NCI-H1105 treated with DMSO at 0.1 percent for 48 hours (cell line): ENCODE results near the gene SEBOX.

Source experiments
- DNase-seq: peaks from one replicate; lab custom pipeline; 2025; lab: John Stamatoyannopoulos, UW

The SEBOX gene

DNA sequence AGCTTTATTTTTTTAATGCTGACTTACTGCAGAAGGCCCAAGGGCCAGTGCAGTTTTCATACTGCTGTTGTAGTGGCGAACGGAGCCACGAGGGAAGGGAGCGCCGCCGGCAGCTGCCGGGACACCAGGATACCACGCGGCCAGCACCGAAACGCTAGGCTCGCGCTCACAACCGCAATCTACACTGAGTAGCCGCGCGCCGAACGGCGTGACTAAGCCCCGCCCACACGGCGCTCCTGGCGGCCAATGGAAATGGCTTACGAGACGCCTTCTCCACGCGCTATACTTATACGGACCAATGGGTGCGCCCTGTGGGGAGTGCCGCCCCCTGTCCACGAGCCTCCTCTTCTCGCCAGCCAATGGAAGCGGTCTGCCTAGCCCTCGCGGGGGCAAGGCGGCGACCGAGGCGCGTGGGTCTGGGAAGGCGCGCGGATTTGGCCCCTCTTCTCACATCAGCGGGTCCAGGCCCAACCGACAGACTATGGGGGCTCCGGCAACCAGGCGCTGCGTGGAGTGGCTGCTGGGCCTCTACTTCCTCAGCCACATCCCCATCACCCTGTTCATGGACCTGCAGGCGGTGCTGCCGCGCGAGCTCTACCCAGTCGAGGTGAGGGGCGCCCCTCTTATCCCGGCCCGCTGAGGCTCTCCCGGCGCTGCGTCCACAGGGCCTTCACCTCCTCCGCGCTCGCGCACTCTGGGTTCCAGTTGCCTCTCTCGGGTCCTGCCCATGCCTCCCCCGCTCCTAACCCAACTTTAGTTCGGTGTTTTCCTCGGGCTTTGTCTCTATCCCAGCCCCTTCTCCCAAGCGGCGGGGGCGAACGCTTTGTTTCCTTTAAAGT, 46.0 kb downstream of the SEBOX start, which contains the start of gene TMEM97:
Gene TMEM97 (plus strand): TSS at position 442 of the 839 bp plus-strand sequence. CDS start 40 bp downstream, at position 482.
- DNase-seq: peak; percentile 98

DNA sequence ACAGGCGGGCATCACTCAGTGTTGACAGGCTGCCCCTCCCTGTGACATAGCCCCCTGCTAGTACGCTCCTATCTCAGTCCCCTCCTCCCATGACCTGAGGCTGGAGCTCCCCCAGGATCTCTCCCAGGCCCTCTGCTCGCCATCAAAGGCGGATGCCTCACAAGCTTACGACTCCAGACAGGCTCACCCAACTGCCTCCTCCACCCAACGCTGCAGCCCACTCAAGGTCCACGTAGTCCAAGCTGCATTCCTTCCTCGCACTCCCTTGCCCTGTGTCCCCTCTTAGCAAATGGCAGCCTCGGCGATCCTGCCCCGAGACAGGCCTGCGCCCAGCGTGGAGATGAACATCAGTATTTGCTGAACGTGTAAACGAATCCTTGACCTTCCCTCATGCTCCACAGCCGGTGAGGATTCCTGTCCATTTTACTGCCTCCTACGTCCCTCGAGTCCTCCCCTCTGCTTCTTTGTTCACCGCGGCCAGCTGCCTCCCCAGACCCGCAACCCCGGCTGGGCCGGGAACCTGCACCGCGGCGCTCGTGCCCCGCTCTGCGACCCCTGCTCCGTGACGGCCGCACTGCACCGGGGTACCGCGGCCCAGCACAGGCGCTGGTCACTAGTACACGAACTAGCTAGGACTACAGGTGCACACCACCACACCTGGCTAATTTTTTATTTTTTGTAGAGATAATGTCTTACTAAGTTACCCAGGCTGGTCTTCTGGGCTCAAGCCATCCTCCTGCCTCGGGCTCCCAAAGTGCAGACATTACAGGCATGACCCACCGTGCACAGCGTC, 46.8 kb downstream of the SEBOX start:
- DNase-seq: no peak

DNA sequence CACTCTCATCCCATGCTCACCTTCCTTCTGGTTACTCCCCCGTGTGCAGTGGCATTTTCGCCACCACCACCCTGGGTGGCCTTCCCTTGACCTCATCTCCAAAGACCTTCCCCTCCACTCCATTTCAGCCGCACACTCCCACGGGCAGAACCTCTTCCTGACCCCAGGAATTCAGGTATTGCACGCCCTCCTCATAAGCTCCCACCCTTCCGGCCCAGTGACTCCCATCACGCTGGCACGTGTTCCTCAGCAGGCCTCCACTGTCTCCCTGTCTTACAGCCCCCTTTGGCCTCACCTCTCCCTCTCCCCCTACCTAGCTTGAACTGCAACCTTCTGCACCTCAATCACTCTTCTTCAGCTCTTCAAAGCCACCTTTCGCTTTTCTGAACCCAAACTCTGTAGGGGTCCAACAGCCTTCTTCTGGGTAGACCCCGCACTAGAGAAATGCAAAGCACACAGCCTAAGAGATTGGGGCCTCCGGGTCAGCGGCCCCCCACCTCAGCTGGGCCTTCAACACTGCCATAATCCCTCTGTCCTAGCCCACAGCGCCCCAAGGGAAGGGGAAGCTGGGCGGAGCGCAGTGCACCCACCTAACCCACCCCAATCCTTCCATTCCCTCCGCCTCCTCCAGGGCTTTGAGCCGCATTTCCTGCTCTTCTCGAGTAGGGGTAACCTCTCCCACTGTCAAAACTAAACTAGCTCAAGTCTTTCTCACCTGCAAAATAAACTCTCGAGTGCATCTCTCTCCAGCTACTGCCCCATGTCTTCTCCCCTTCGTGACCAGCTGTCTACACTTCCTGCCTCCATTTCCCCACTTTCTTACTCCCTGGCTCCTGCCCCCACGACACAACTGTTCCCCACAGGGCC, 47.7 kb downstream of the SEBOX start:
- no peak for DNase-seq

DNA sequence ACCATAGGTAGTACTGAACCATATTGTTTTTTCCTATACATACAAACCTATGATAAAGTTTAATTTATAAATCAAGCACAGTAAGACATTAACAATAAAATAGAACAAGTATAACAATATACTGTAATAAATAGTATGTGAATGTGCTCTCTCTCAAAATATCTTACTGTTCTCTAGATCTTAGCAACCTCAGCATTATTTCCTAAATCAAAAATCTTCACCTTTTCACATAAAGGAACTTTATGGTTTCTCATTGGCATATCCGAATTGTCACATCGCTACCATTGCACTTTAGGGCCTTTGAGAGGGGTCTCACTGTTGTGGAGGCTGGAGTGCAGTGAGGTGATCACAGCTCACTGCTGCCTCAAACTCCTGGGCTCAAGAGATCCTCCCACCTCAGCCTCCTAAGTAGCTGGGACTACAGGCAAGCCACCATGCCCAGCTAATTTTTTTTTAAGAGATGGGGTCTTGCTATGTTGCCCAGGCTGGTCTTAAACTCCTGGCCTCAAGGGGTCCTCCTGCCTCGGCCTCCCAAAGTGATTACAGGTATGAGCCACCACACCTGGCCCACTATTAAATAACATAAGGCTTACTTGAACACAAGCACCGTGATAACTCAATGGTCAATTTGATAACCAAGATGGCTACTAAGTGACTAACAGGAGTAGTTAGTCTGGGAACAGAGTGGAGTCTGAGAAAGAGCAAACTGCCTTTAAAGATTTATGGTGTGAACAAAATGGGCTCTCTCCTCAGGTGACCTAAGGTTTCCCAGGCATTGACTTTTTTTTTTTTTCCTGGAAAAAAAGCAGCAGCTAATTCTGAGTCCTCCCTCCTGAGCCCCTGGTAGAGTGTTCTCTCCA, 48.9 kb downstream of the SEBOX start:
- DNase-seq: no peak

DNA sequence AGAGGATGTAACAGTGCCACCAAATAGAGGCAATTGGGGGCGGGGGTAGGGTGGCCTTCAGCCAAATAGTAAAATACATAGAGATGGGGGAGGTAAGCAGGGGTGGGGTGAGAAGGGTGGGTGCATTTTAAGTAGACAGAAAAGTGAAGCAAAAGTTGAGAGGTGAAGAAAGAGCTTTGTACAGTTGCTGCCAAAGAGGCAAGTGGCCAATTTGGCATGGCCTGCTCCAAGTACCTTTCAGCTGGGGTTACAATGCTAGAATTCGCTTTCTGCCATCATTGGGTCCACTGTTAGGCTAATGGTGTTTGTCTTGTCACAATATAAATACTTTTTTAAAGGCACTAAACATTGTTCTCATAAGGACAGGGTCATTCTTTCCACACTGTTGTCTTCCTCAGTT, 51.2 kb downstream of the SEBOX start:
- DNase-seq: no peak
